ENCODE measurements around the gene HCN1.

- TF ChIP-seq CTCF (IDR thresholded peaks at IDR 0.05; ENCODE audit: control extremely low read depth in 1 of 3, insufficient read depth in 1 of 3, low read depth in 1 of 3, low read length in 3 of 3) (no peak), JUN (IDR thresholded peaks at IDR 0.05; ENCODE audit: low read depth, low read length) (no peak), RAD21 (IDR thresholded peaks at IDR 0.05 in 1 of 2, conservative IDR thresholded peaks at IDR 0.05 in 1 of 2; ENCODE audit: low read depth in 2 of 2, low read length in 2 of 2) (no peak), POLR2A (IDR thresholded peaks at IDR 0.05; ENCODE audit: control extremely low read depth in 1 of 2, low read depth in 2 of 2, low read length in 2 of 2) (no peak)
Observed at GRCh38 chr5:45627076-45627656, 69.0 kb downstream of the HCN1 start.

Data from H1 (cell line).